Activated T-helper 1 cell treated with anti-CD3 and anti-CD28 coated beads, Interleukin-2, amount 50 U/mL, for 16 hours (primary cell): ENCODE measurements around the gene AP3D1.
"Not testable (repeated sequence)": the region's sequence is repeated elsewhere in the genome, so short reads cannot be mapped to it uniquely, and the experiment has no call there.

ENCODE experiments used
- DNase-seq, 2 donors: peaks; one replicate each; pipeline ENCODE4 v3.0.0-alpha.2; 2020; ENCODE audit warnings: low read depth in 1 of 2, low spot score in 1 of 2

The AP3D1 gene

GRCh38 chr19:2089001-2089711 lies 62.2 kb downstream of the AP3D1 start:
- DNase-seq = no peak

GRCh38 chr19:2087621-2088100 lies 63.7 kb downstream of the AP3D1 start:
- DNase-seq = no peak

- DNase-seq = not testable (repeated sequence)
Measured at GRCh38 chr19:2086695-2087620, 64.4 kb downstream of the AP3D1 start.

GRCh38 chr19:2084993-2085720 lies 66.2 kb downstream of the AP3D1 start:
- peak; percentile 87 for DNase-seq

- peak; percentile 42 to 48 for DNase-seq
Measured at GRCh38 chr19:2083174-2083854, 68.1 kb downstream of the AP3D1 start.

GRCh38 chr19:2081873-2082810 lies 69.2 kb downstream of the AP3D1 start:
- no peak for DNase-seq

- no peak for DNase-seq
Measured at GRCh38 chr19:2080336-2080988, 70.9 kb downstream of the AP3D1 start.

GRCh38 chr19:2079865-2080301 lies 71.5 kb downstream of the AP3D1 start:
- no peak for DNase-seq

- no peak for DNase-seq
Measured at GRCh38 chr19:2079076-2079864, 72.1 kb downstream of the AP3D1 start.

GRCh38 chr19:2077833-2078619 lies 73.3 kb downstream of the AP3D1 start:
- no peak for DNase-seq

- DNase-seq = no peak
Measured at GRCh38 chr19:2077398-2077797, 74.0 kb downstream of the AP3D1 start.

GRCh38 chr19:2076526-2076944 lies 74.8 kb downstream of the AP3D1 start:
- no peak for DNase-seq

- DNase-seq = no peak
Measured at GRCh38 chr19:2072757-2073551, 78.4 kb downstream of the AP3D1 start.

- DNase-seq = no peak
Measured at GRCh38 chr19:2070986-2071673, 80.2 kb downstream of the AP3D1 start.

- no peak for DNase-seq
Measured at GRCh38 chr19:2070436-2070827, 80.9 kb downstream of the AP3D1 start.
